PC-9 (cell line): ENCODE measurements around the gene SLK.

Source experiments
- CTCF ChIP-seq: fragments of 200-600 bp; sonication (generic); conservative IDR thresholded peaks from 2 replicates; pipeline ENCODE4 v1.6.1; 2017; ENCODE audit warnings: mixed run types, antibody characterized with exemption, mild to moderate bottlenecking, moderate library complexity
- EZH2 ChIP-seq: fragments of 200-600 bp; sonication (generic); IDR thresholded peaks from 2 replicates; pipeline ENCODE4 v1.8.0; 2017; ENCODE audit warnings: antibody characterized with exemption, low read depth

GRCh38 chr10:103951183-103951582 lies 15.8 kb upstream of the SLK start:
- no peak for TF ChIP-seq CTCF
- TF ChIP-seq EZH2 = no peak
